Gastrocnemius medialis (tissue), 4 donors: Measurements from ENCODE around the gene ERO1B. TPM values are rescaled to one million over a fixed set of nuclear protein-coding genes. Genes with fewer than 3 reads are reported as not detected.
"Not testable (repeated sequence)": the region's sequence is repeated elsewhere in the genome, so short reads cannot be mapped to it uniquely, and the experiment has no call there.

Source experiments
- ATAC-seq, 2 donors: fragments of 150-250 bp; one replicate each; pipeline ENCODE4 v1.9.1; 2016
- DNase-seq, 2 donors: peaks; one replicate each; pipeline ENCODE4 v3.0.0-alpha.2; 2019
- H3K27ac ChIP-seq, 4 donors: fragments of 200-600 bp; sonication (generic); 1 replicate in 1 of 4; 2 replicates in 3 of 4; pipeline ENCODE4 v1.5.1; 2016 to 2018; ENCODE audit warnings: mild to moderate bottlenecking in 2 of 4, moderate library complexity in 1 of 4
- H3K27me3 ChIP-seq, 3 donors: fragments of 200-600 bp; sonication (generic) in 2 of 3; 1 replicate in 1 of 3; 2 replicates in 2 of 3; pipeline versions ENCODE4 v1.5.1 to v1.6.0; 2016 to 2019; ENCODE audit warnings: mild to moderate bottlenecking in 1 of 3, moderate library complexity in 1 of 3
- H3K36me3 ChIP-seq, 2 donors: fragments of 200-600 bp; sonication (generic) in 1 of 2; one replicate each; pipeline ENCODE4 v1.5.1; 2017 to 2018
- H3K4me1 ChIP-seq, 2 donors: fragments of 200-600 bp; sonication (generic) in 1 of 2; one replicate each; pipeline ENCODE4 v1.5.1; 2016 to 2017; ENCODE audit warnings: mild to moderate bottlenecking in 2 of 2
- H3K4me3 ChIP-seq, 4 donors: fragments of 200-600 bp; sonication (generic) in 3 of 4; 1 replicate in 1 of 4; 2 replicates in 3 of 4; pipeline ENCODE4 v1.5.1; 2016 to 2019; ENCODE audit warnings: mild to moderate bottlenecking in 2 of 4
- H3K9me3 ChIP-seq, 3 donors: fragments of 200-600 bp; sonication (generic) in 2 of 3; 1 replicate in 1 of 3; 2 replicates in 2 of 3; pipeline ENCODE4 v1.5.1; 2016 to 2019
- CTCF ChIP-seq, 5 experiments: fragments of 450-650 bp in 3 of 5; fragments of 200-600 bp in 2 of 5; sonication (generic) in 2 of 5; IDR thresholded peaks in 4 of 5; conservative IDR thresholded peaks in 1 of 5; 1 replicate in 4 of 5; 2 replicates in 1 of 5; pipeline ENCODE4 v1.5.1; 2016 to 2019; ENCODE audit warnings: antibody characterized with exemption in 5 of 5, mild to moderate bottlenecking in 3 of 5, moderate library complexity in 3 of 5
- POLR2A ChIP-seq, 2 donors: fragments of 450-650 bp; IDR thresholded peaks; one replicate each; pipeline ENCODE4 v1.6.1; 2017; ENCODE audit warnings: antibody characterized with exemption in 2 of 2, mild to moderate bottlenecking in 2 of 2, moderate library complexity in 2 of 2
- in situ Hi-C, 4 donors: fragments of 200-750 bp; cut with MboI; loops; one replicate each; pipeline versions ENCODE4 v1.15.0 to v1.8.0; 2017; ENCODE audit warnings: low sequenced_read_pairs in 4 of 4
- intact Hi-C: fragments of 100-400 bp; cut with DNase I; formaldehyde crosslinking; loops from one replicate; pipeline ENCODE4 v1.15.1; 2023; ENCODE audit warnings: low total_unique reads
- total RNA-seq, 4 donors: library from RNA; depleted of rRNA; stranded (reverse); fragments of >200 nt; gene quantifications; one replicate each; pipeline versions ENCODE4 v1.1.0 to v1.2.3, GENCODE V29; 2016

Gene ERO1B
- 10 to 100 TPM in 1 of 4 donors, 1 to 10 TPM in 3; 3.6 to 10.2 (median 5.8) TPM for total RNA-seq

- H3K4me3 ChIP-seq, result peak within 1 kb of the TSS; percentile 82 to 96 (median 94)
- H3K27me3 ChIP-seq, result peaks cover 0 to 5% (median 2%) of the 10 kb centered on the region in 3 donors
- H3K27ac ChIP-seq, result peak within 1 kb of the TSS; percentile 83 to 93 (median 87)
- no peaks in the 10 kb centered on the region for H3K9me3 ChIP-seq
- peak; percentile 95 to 99 for TF ChIP-seq POLR2A (IDR thresholded peaks at IDR 0.05)
- no peak for TF ChIP-seq CTCF (IDR thresholded peaks at IDR 0.05 in 4 of 5, conservative IDR thresholded peaks at IDR 0.05 in 1 of 5)
- intact Hi-C loops, result loop anchor here (5.0 to 10.0 kb wide), 3 partner anchors 240 to 513 kb away; partner anchors contain the start of genes LGALS8, LYST and MTR
- H3K36me3 ChIP-seq, result no peaks in the 10 kb centered on the region
- H3K4me1 ChIP-seq, result peaks cover 9% of the 10 kb centered on the region in 2 donors
- in situ Hi-C loops, result loop anchor here in 2 of 4 donors (10.0 to 25.0 kb wide), 2 partner anchors 505 to 513 kb away; partner anchors contain the start of gene MTR (in 2 of the 2)
- peak; percentile 95 for ATAC-seq
- peak; percentile 92 to 95 for DNase-seq
These were observed at the start of gene ERO1B for GRCh38 chr1:236281654-236282424. Gene ERO1B, minus strand, starts transcription at chr1:236281958. Its CDS starts 175 bp downstream, at chr1:236281783.

GRCh38 chr1:236331412-236331811 is 49.7 kb upstream of the ERO1B start:
- H3K27ac ChIP-seq, DNase-seq, H3K36me3 ChIP-seq, H3K27me3 ChIP-seq, intact Hi-C loops, H3K4me3 ChIP-seq, H3K9me3 ChIP-seq, in situ Hi-C loops, H3K4me1 ChIP-seq, ATAC-seq: not testable (repeated sequence)

GRCh38 chr1:236326432-236326831 is 44.7 kb upstream of the ERO1B start:
- in situ Hi-C loops, result no loop called here

GRCh38 chr1:236325567-236325966 is 43.8 kb upstream of the ERO1B start:
- Histone ChIP-seq H3K4me3 (no peak overlapping the region), H3K9me3 (peaks cover 0 to 19% (median 0%) of the 10 kb centered on the region in 3 donors), H3K4me1 (no peaks in the 10 kb centered on the region), H3K27me3 (no peaks in the 10 kb centered on the region), H3K36me3 (no peaks in the 10 kb centered on the region), H3K27ac (no peak overlapping the region)
- ATAC-seq (no peak), DNase-seq (no peak)
- in situ Hi-C loops (no loop called here), intact Hi-C loops (no loop called here)
- TF ChIP-seq CTCF (IDR thresholded peaks at IDR 0.05 in 4 of 5, conservative IDR thresholded peaks at IDR 0.05 in 1 of 5) (no peak), POLR2A (IDR thresholded peaks at IDR 0.05) (no peak)

More at GRCh38 chr1:236326432-236326831, 44.7 kb upstream of the ERO1B start:
- Histone ChIP-seq H3K4me3 (no peak overlapping the region), H3K9me3 (peaks cover 0 to 19% (median 0%) of the 10 kb centered on the region in 3 donors), H3K27me3 (no peaks in the 10 kb centered on the region), H3K4me1 (no peaks in the 10 kb centered on the region), H3K36me3 (no peaks in the 10 kb centered on the region), H3K27ac (no peak overlapping the region)
- TF ChIP-seq POLR2A (IDR thresholded peaks at IDR 0.05) (no peak), CTCF (IDR thresholded peaks at IDR 0.05 in 4 of 5, conservative IDR thresholded peaks at IDR 0.05 in 1 of 5) (no peak)
- ATAC-seq (no peak), DNase-seq (no peak)
- intact Hi-C loops, result no loop called here

GRCh38 chr1:236323819-236324411 is 42.2 kb upstream of the ERO1B start:
- Histone ChIP-seq H3K9me3 (peaks cover 0 to 19% (median 0%) of the 10 kb centered on the region in 3 donors), H3K4me3 (no peak overlapping the region), H3K27ac (no peak overlapping the region), H3K36me3 (no peaks in the 10 kb centered on the region), H3K27me3 (no peaks in the 10 kb centered on the region), H3K4me1 (no peaks in the 10 kb centered on the region)
- intact Hi-C loops (no loop called here), in situ Hi-C loops (no loop called here)
- no peak for ATAC-seq
- DNase-seq, result no peak
- TF ChIP-seq CTCF (IDR thresholded peaks at IDR 0.05 in 4 of 5, conservative IDR thresholded peaks at IDR 0.05 in 1 of 5) (no peak), POLR2A (IDR thresholded peaks at IDR 0.05) (no peak)
